GM12892 (cell line): ENCODE data around the gene SAMD13.

ENCODE experiments used
- POLR2A ChIP-seq: IDR thresholded peaks from 2 replicates; pipeline ENCODE4 v1.6.1; 2011; ENCODE audit warnings: low read depth, low read length, control low read depth
- POLR2AphosphoS5 ChIP-seq: IDR thresholded peaks from 2 replicates; pipeline ENCODE4 v1.6.1; 2011; ENCODE audit warnings: low read depth, low read length, control low read depth
- TAF1 ChIP-seq: IDR thresholded peaks from 2 replicates; pipeline ENCODE4 v1.6.1; 2011; ENCODE audit warnings: low read depth, mild to moderate bottlenecking, control low read depth, low read length, borderline replicate concordance

DNA sequence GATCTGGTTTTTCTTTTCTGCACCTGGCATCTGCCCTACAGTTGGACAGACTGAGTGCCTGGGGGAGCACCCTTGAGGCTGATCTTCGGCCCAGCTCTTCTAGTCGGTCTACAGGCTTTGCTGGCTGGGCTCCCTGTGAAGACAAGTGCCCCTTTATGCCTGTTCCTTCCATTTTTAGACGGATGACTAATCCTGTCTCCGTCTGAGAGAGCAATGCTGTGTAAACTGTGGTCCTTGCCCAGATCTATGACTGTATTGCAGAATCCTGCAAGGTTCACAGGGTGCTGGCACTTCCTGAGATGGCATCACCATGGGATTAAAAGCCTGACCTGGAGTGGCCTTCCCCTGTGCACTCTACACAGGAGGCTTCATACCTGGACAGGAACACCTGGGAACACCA lies 47.6 kb upstream of the SAMD13 start:
- TF ChIP-seq POLR2A: no peak
- no peak for TF ChIP-seq TAF1
- no peak for TF ChIP-seq POLR2AphosphoS5
